IMR-90 (cell line): ENCODE data around the gene CNPY1. TPM values are rescaled to one million over a fixed set of nuclear protein-coding genes. Genes with fewer than 3 reads are reported as not detected.

Experiments
- ATAC-seq: fragments of 200-7000 bp; cut with Tn5 transposase; 2 replicates; pipeline ENCODE4 v1.9.1; 2020; ENCODE audit warnings: low read depth, mild to moderate bottlenecking, moderate library complexity
- BruUV-seq: library from RNA; stranded (reverse); fragments of 400-500 nt; replicated peaks from 2 replicates; lab custom pipeline; 2021; lab: Mats Ljungman, UMichigan
- CTCF ChIA-PET: fragments of 300-600 bp; formaldehyde crosslinking; extraction: SDS; loops from one replicate; lab custom pipeline; 2021; ENCODE audit warnings: antibody characterized with exemption; lab: Yijun Ruan, JAX
- POLR2A ChIA-PET: fragments of 300-600 bp; sonication (Branson Sonifier 250); formaldehyde crosslinking; loops from one replicate; lab custom pipeline; 2022; ENCODE audit warnings: antibody characterized with exemption; ENCODE audit not compliant: unreplicated experiment; lab: Charles Lee
- DNase-seq: peaks from one replicate; pipeline ENCODE4 v3.0.0; 2013
- H2AFZ ChIP-seq: replicated peaks from 2 replicates; pipeline ENCODE3; 2013; ENCODE audit warnings: low read length, mild to moderate bottlenecking; ENCODE audit not compliant: poor library complexity
- H2AK5ac ChIP-seq: 2 replicates; pipeline ENCODE4 v1.6.1; 2013; ENCODE audit warnings: low read depth, low read length, inconsistent platforms
- H2AK9ac ChIP-seq: replicated peaks from 2 replicates; pipeline ENCODE3; 2013; ENCODE audit warnings: mild to moderate bottlenecking, low read depth, low read length, moderate library complexity; ENCODE audit not compliant: poor library complexity
- H2BK120ac ChIP-seq: 2 replicates; pipeline ENCODE4 v1.6.1; 2013; ENCODE audit warnings: low read depth, low read length, inconsistent platforms
- H2BK15ac ChIP-seq: 3 replicates; pipeline ENCODE4 v1.6.1; 2013; ENCODE audit warnings: low read depth, low read length, inconsistent platforms
- H2BK20ac ChIP-seq: 2 replicates; pipeline ENCODE4 v1.6.1; 2013; ENCODE audit warnings: low read depth, mild to moderate bottlenecking, inconsistent platforms, low read length, moderate library complexity
- H2BK5ac ChIP-seq: 2 replicates; pipeline ENCODE4 v1.6.1; 2013; ENCODE audit warnings: mild to moderate bottlenecking, low read depth, low read length, inconsistent platforms; ENCODE audit not compliant: poor library complexity, severe bottlenecking
- H3K14ac ChIP-seq: replicated peaks from 2 replicates; pipeline ENCODE4 v1.6.1; 2013; ENCODE audit warnings: low read depth, low read length, inconsistent platforms
- H3K18ac ChIP-seq: 2 replicates; pipeline ENCODE4 v1.6.1; 2013; ENCODE audit warnings: low read depth, low read length, control low read depth
- H3K23ac ChIP-seq: 2 replicates; pipeline ENCODE4 v1.6.1; 2013; ENCODE audit warnings: low read depth, low read length, inconsistent platforms
- H3K27ac ChIP-seq: 2 replicates; pipeline ENCODE4 v1.5.1; 2013; ENCODE audit warnings: mild to moderate bottlenecking, control low read depth, low read length; ENCODE audit not compliant: insufficient read depth
- H3K27me3 ChIP-seq: 2 replicates; pipeline ENCODE4 v1.6.1; 2013; ENCODE audit warnings: low read length; ENCODE audit not compliant: control insufficient read depth, insufficient read depth
- H3K36me3 ChIP-seq: 2 replicates; pipeline ENCODE4 v1.6.1; 2013; ENCODE audit warnings: low read length, mixed read lengths; ENCODE audit not compliant: control insufficient read depth, insufficient read depth
- H3K4ac ChIP-seq: 2 replicates; pipeline ENCODE4 v1.6.1; 2013; ENCODE audit warnings: low read depth, low read length, inconsistent platforms
- H3K4me1 ChIP-seq: 2 replicates; pipeline ENCODE4 v1.6.1; 2013; ENCODE audit warnings: low read length, mixed read lengths; ENCODE audit not compliant: control insufficient read depth, insufficient read depth
- H3K4me2 ChIP-seq: 2 replicates; pipeline ENCODE4 v1.6.1; 2013; ENCODE audit warnings: low read depth, mild to moderate bottlenecking, control low read depth, low read length, moderate library complexity
- H3K4me3 ChIP-seq: 2 replicates; pipeline ENCODE4 v1.5.1; 2013; ENCODE audit warnings: low read depth, mild to moderate bottlenecking, control low read depth, low read length, moderate library complexity; ENCODE audit not compliant: insufficient read depth
- H3K56ac ChIP-seq: 2 replicates; pipeline ENCODE4 v1.6.1; 2013; ENCODE audit warnings: low read length, inconsistent platforms; ENCODE audit not compliant: insufficient read depth; ENCODE audit errors: extremely low read depth
- H3K79me1 ChIP-seq, 2 experiments: 2 replicates each; pipeline ENCODE4 v1.6.1; 2013; ENCODE audit warnings: low read length in 2 of 2, inconsistent platforms in 1 of 2, low read depth in 1 of 2
- H3K9ac ChIP-seq: 2 replicates; pipeline ENCODE4 v1.6.1; 2013; ENCODE audit warnings: low read depth, low read length, control low read depth
- H3K9me1 ChIP-seq: 2 replicates; pipeline ENCODE4 v1.6.1; 2013; ENCODE audit warnings: low read length, inconsistent platforms; ENCODE audit not compliant: insufficient read depth
- H3K9me3 ChIP-seq: 2 replicates; pipeline ENCODE4 v1.6.1; 2013; ENCODE audit warnings: low read length; ENCODE audit not compliant: control insufficient read depth, insufficient read depth
- H4K20me1 ChIP-seq: 2 replicates; pipeline ENCODE4 v1.6.1; 2013; ENCODE audit warnings: low read length, inconsistent platforms; ENCODE audit not compliant: insufficient read depth
- H4K5ac ChIP-seq: 2 replicates; pipeline ENCODE4 v1.6.1; 2013; ENCODE audit warnings: mild to moderate bottlenecking, low read depth, low read length, control low read depth
- H4K8ac ChIP-seq, 2 experiments: 2 replicates each; pipeline ENCODE4 v1.6.1; 2013; ENCODE audit warnings: low read depth in 2 of 2, low read length in 2 of 2, control low read depth in 1 of 2, inconsistent platforms in 1 of 2
- H4K91ac ChIP-seq: 2 replicates; pipeline ENCODE4 v1.6.1; 2013; ENCODE audit warnings: low read depth, low read length, inconsistent platforms; ENCODE audit not compliant: insufficient read depth
- BHLHE40 ChIP-seq: fragments of 150-350 bp; IDR thresholded peaks from 2 replicates; pipeline ENCODE4 v1.6.1; 2016; ENCODE audit warnings: mild to moderate bottlenecking, low read depth, low read length
- CEBPB ChIP-seq: IDR thresholded peaks from 2 replicates; pipeline ENCODE4 v1.6.1; 2012; ENCODE audit warnings: low read depth, low read length, improper control_type of control experiment
- CHD1 ChIP-seq: IDR thresholded peaks from 2 replicates; pipeline ENCODE4 v1.6.1; 2012; ENCODE audit warnings: low read depth, low read length, improper control_type of control experiment
- MAFK ChIP-seq: IDR thresholded peaks from 2 replicates; pipeline ENCODE4 v1.6.1; 2012; ENCODE audit warnings: low read depth, low read length, improper control_type of control experiment
- MAZ ChIP-seq: IDR thresholded peaks from 2 replicates; pipeline ENCODE4 v1.6.1; 2012; ENCODE audit warnings: low read depth, mild to moderate bottlenecking, low read length, improper control_type of control experiment, moderate library complexity, borderline replicate concordance
- MXI1 ChIP-seq: IDR thresholded peaks from 2 replicates; pipeline ENCODE4 v1.6.1; 2012; ENCODE audit warnings: low read depth, mild to moderate bottlenecking, low read length, moderate library complexity, borderline replicate concordance
- NFE2L2 ChIP-seq: fragments of 150-350 bp; IDR thresholded peaks from 2 replicates; pipeline ENCODE4 v1.6.1; 2016; ENCODE audit warnings: low read depth, mild to moderate bottlenecking, low read length
- POLR2A ChIP-seq: IDR thresholded peaks from 2 replicates; pipeline ENCODE4 v1.6.1; 2012; ENCODE audit warnings: mild to moderate bottlenecking, low read depth, low read length
- RAD21 ChIP-seq: IDR thresholded peaks from 2 replicates; pipeline ENCODE4 v1.6.1; 2012; ENCODE audit warnings: low read length, improper control_type of control experiment
- RCOR1 ChIP-seq: IDR thresholded peaks from 2 replicates; pipeline ENCODE4 v1.6.1; 2012; ENCODE audit warnings: mild to moderate bottlenecking, low read length, improper control_type of control experiment; ENCODE audit not compliant: insufficient replicate concordance
- WGBS, 2 experiments: methylation state at CpG; one replicate each; pipeline versions ENCODE4 v1.1.5 to v1.1.7; 2013; ENCODE audit warnings: missing lambda C conversion rate in 2 of 2; ENCODE audit not compliant: insufficient read length in 1 of 2; ENCODE audit errors: extremely low coverage in 2 of 2; 5-methylcytosine and 5-hydroxymethylcytosine counted together
- dilution Hi-C: fragments of 300-500 bp; cut with HindIII; formaldehyde crosslinking; loops from one replicate; pipeline ENCODE4 v1.14.3; 2018; ENCODE audit warnings: low sequenced_read_pairs; ENCODE audit not compliant: unreplicated experiment
- in situ Hi-C: fragments of 300-500 bp; cut with MboI; formaldehyde crosslinking; loops from 3 replicates; pipeline ENCODE4 v1.14.3; 2019; ENCODE audit warnings: low sequenced_read_pairs, inconsistent platforms, mixed read lengths
- intact Hi-C: fragments of 100-400 bp; cut with micrococcal nuclease; formaldehyde crosslinking; loops from 2 replicates; pipeline ENCODE4 v1.10.0; 2022
- polyA plus RNA-seq, 3 experiments: library from polyadenylated mRNA; depleted of rRNA; stranded (reverse); fragments of >200 nt; gene quantifications; 2 replicates each; pipeline ENCODE4 v1.2.3, GENCODE V29; 2012; ENCODE audit warnings: low replicate concordance in 1 of 3
- total RNA-seq: library from RNA; depleted of rRNA; stranded (reverse); fragments of >200 nt; gene quantifications from 2 replicates; pipeline ENCODE4 v1.2.3, GENCODE V29; 2012
- TF ChIP-seq, protein P1 (sequence below): fragments of 150-350 bp; IDR thresholded peaks from 2 replicates; pipeline ENCODE4 v1.6.1; 2017; ENCODE audit warnings: mild to moderate bottlenecking, antibody characterized with exemption, low read length, low read depth
- TF ChIP-seq, protein P2 (sequence below): fragments of 150-350 bp; IDR thresholded peaks from 2 replicates; pipeline ENCODE4 v1.6.1; 2016; ENCODE audit warnings: low read depth, mild to moderate bottlenecking, low read length, moderate library complexity, borderline replicate concordance
- TF ChIP-seq, protein P3 (sequence below): conservative IDR thresholded peaks from 2 replicates; pipeline ENCODE4 v1.5.1; 2012; ENCODE audit warnings: mild to moderate bottlenecking, low read depth, low read length, improper control_type of control experiment

CNPY1 gene
- total and polyA plus RNA-seq, 2 of the 4 experiments (the other 2 are of a cell fraction) = not detected

DNA sequence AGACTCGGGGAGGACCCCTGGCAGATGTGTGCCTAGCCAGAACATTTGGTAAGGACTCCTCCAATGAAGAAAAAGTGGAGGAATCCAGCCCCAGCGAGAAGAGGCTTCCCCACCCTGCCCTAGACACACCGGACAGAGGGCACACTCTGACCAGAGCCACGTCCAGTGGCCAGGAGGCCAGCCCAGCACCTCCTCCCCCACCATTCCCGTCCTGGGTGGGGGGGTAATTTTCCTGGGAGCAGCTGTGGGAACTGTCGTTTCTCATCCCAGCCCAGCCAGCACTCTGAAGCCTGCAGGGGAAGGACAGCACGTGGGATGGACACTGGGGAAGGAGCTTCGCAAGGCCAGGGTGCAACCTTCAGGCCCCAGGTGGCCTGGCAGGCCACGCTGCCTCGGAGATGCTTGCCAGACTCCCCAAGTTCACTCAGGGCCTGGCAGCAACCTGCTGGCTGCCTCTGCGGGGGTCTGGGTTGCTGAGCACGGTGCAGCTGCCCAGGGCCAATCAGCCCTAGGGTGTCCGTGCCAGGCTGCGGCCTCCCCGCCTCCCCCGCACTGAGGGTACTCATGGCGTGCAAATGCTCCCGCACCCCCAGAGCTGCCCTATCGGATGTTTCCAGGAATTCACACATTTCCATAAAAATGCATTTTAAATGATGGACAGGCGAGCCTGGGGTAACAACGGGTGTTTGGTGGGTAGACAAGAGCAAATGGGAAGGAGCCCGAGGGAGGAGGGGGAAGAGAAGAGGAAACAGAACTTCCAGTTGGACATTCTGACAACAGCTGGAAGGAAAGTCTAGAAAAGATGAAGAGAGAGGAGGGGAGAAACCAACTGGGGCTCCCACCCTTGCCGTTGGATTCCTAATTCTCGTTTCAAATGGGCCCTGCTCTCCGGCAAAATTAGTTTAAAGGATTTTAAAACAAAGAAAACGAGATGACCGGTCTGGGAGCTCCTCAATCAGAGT is 90.3 kb downstream of the CNPY1 start:
- H3K4me2 ChIP-seq = no peak overlapping the region

More for the DNA sequence above, 90.3 kb downstream of the CNPY1 start:
- Histone ChIP-seq H2AFZ (no peak overlapping the region), H3K9me1 (no peaks in the 10 kb centered on the region; the same call in 1 of the 2 replicates), H3K4ac (no peak overlapping the region), H2BK15ac (no peak overlapping the region), H3K79me1 (no peaks in the 10 kb centered on the region), H4K20me1 (no peaks in the 10 kb centered on the region), H3K18ac (no peak overlapping the region), H3K36me3 (no peaks in the 10 kb centered on the region), H3K14ac (no peak overlapping the region), H2AK5ac (no peak overlapping the region), H4K5ac (no peak overlapping the region), H3K27ac (no peak overlapping the region), H3K9ac (no peak overlapping the region), H2BK5ac (no peak overlapping the region), H4K91ac (no peak overlapping the region), H3K4me3 (no peak overlapping the region), H2BK120ac (no peak overlapping the region), H4K8ac (no peak overlapping the region), H3K56ac (no peak overlapping the region), H3K27me3 (peaks cover 90% of the 10 kb centered on the region), H3K23ac (no peak overlapping the region), H2BK20ac (no peak overlapping the region), H2AK9ac (no peak overlapping the region), H3K9me3 (peaks cover 7% of the 10 kb centered on the region; the same call in 1 of the 2 replicates), H3K4me1 (no peaks in the 10 kb centered on the region)
- BruUV-seq = no TSS peak
- no peak for DNase-seq
- no peak for ATAC-seq
- WGBS, 2 experiments = 0% methylated on average over 2 of the region's 27 CpGs; no CpG with 5 or more reads in 1 of the 2 experiments
- intact Hi-C loops (loop anchor here (10.0 kb wide), 2 partner anchors 81 to 161 kb away; partner anchors contain the start of gene INSIG1), dilution Hi-C loops (no loop called here), in situ Hi-C loops (no loop called here)
- CTCF ChIA-PET = no interaction called here
- POLR2A ChIA-PET = no interaction called here
- TF ChIP-seq, protein P1, sequence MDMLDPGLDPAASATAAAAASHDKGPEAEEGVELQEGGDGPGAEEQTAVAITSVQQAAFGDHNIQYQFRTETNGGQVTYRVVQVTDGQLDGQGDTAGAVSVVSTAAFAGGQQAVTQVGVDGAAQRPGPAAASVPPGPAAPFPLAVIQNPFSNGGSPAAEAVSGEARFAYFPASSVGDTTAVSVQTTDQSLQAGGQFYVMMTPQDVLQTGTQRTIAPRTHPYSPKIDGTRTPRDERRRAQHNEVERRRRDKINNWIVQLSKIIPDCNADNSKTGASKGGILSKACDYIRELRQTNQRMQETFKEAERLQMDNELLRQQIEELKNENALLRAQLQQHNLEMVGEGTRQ = no peak
- TF ChIP-seq POLR2A (no peak), CEBPB (no peak), MAFK (no peak), MAZ (no peak), RAD21 (no peak), RCOR1 (no peak), MXI1 (no peak), NFE2L2 (no peak), CHD1 (no peak), BHLHE40 (no peak)
- TF ChIP-seq, protein P2, sequence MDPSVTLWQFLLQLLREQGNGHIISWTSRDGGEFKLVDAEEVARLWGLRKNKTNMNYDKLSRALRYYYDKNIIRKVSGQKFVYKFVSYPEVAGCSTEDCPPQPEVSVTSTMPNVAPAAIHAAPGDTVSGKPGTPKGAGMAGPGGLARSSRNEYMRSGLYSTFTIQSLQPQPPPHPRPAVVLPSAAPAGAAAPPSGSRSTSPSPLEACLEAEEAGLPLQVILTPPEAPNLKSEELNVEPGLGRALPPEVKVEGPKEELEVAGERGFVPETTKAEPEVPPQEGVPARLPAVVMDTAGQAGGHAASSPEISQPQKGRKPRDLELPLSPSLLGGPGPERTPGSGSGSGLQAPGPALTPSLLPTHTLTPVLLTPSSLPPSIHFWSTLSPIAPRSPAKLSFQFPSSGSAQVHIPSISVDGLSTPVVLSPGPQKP = no peak
- TF ChIP-seq, protein P3, sequence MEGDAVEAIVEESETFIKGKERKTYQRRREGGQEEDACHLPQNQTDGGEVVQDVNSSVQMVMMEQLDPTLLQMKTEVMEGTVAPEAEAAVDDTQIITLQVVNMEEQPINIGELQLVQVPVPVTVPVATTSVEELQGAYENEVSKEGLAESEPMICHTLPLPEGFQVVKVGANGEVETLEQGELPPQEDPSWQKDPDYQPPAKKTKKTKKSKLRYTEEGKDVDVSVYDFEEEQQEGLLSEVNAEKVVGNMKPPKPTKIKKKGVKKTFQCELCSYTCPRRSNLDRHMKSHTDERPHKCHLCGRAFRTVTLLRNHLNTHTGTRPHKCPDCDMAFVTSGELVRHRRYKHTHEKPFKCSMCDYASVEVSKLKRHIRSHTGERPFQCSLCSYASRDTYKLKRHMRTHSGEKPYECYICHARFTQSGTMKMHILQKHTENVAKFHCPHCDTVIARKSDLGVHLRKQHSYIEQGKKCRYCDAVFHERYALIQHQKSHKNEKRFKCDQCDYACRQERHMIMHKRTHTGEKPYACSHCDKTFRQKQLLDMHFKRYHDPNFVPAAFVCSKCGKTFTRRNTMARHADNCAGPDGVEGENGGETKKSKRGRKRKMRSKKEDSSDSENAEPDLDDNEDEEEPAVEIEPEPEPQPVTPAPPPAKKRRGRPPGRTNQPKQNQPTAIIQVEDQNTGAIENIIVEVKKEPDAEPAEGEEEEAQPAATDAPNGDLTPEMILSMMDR = no peak
